HEK293 (cell line): ENCODE data around the gene PLOD2.

Experiments used
- CTCF ChIA-PET: fragments of 350-600 bp; formaldehyde crosslinking; extraction: SDS; loops from one replicate; lab custom pipeline; 2021; ENCODE audit warnings: antibody characterized with exemption; lab: Yijun Ruan, JAX
- POLR2A ChIA-PET: fragments of 300-600 bp; formaldehyde crosslinking; extraction: SDS; loops from one replicate; lab custom pipeline; 2020; ENCODE audit warnings: antibody characterized with exemption, inconsistent platforms; lab: Yijun Ruan, JAX
- H3K27ac ChIP-seq: fragments of 200-500 bp; sonication (Bioruptor generic); 2 replicates; pipeline ENCODE4 v1.5.1; 2014; ENCODE audit warnings: low read depth, low read length, control low read depth, inconsistent platforms; ENCODE audit errors: extremely low read depth
- H3K36me3 ChIP-seq, 2 experiments: fragments of 200-500 bp in 1 of 2; sonication (Bioruptor generic) in 1 of 2; 1 replicate in 1 of 2; 2 replicates in 1 of 2; pipeline ENCODE4 v1.5.1; 2014 to 2017; ENCODE audit warnings: inconsistent platforms in 2 of 2, low read length in 2 of 2; ENCODE audit not compliant: control insufficient read depth in 2 of 2, insufficient read depth in 1 of 2
- H3K4me1 ChIP-seq: fragments of 200-500 bp; sonication (Bioruptor generic); 2 replicates; pipeline ENCODE4 v1.5.1; 2014; ENCODE audit warnings: mild to moderate bottlenecking, low read length, inconsistent platforms; ENCODE audit not compliant: control insufficient read depth, insufficient read depth
- H3K4me3 ChIP-seq: 2 replicates; pipeline ENCODE4 v1.5.1; 2011; ENCODE audit warnings: low read depth, mild to moderate bottlenecking, control low read depth, low read length, moderate library complexity
- H3K9me3 ChIP-seq: fragments of 200-500 bp; sonication (Bioruptor generic); 2 replicates; pipeline ENCODE4 v1.5.1; 2014; ENCODE audit warnings: low read depth, low read length, inconsistent platforms; ENCODE audit not compliant: control insufficient read depth, insufficient read depth
- ATF2 ChIP-seq: fragments of 450-650 bp; formaldehyde crosslinking; IDR thresholded peaks from 2 replicates; pipeline ENCODE4 v1.5.1; 2016; ENCODE audit warnings: missing biosample characterization, missing genetic modification characterization, low read depth
- CTCF ChIP-seq: fragments of 450-650 bp; formaldehyde crosslinking; IDR thresholded peaks from 2 replicates; pipeline ENCODE4 v1.5.1; 2016; ENCODE audit warnings: missing biosample characterization, missing genetic modification characterization
- IKZF3 ChIP-seq: fragments of 450-650 bp; IDR thresholded peaks from 2 replicates; pipeline ENCODE4 v1.5.0; 2018; ENCODE audit warnings: missing biosample characterization, mild to moderate bottlenecking, missing genetic modification characterization, moderate library complexity
- KLF16 ChIP-seq: fragments of 450-650 bp; formaldehyde crosslinking; IDR thresholded peaks from 2 replicates; pipeline ENCODE4 v1.5.1; 2017; ENCODE audit warnings: missing biosample characterization, missing genetic modification characterization
- PRDM6 ChIP-seq: fragments of 450-650 bp; formaldehyde crosslinking; IDR thresholded peaks from 2 replicates; pipeline ENCODE4 v1.5.1; 2017; ENCODE audit warnings: missing biosample characterization, missing genetic modification characterization
- ZBTB48 ChIP-seq: fragments of 450-650 bp; formaldehyde crosslinking; IDR thresholded peaks from 2 replicates; pipeline ENCODE4 v1.5.1; 2016; ENCODE audit warnings: missing biosample characterization, missing genetic modification characterization
- ZFHX2 ChIP-seq: fragments of 450-650 bp; formaldehyde crosslinking; conservative IDR thresholded peaks from 2 replicates; pipeline ENCODE4 v1.5.1; 2016; ENCODE audit warnings: missing biosample characterization, missing genetic modification characterization
- ZFP41 ChIP-seq: fragments of 450-650 bp; formaldehyde crosslinking; IDR thresholded peaks from 2 replicates; pipeline ENCODE4 v1.5.1; 2016; ENCODE audit warnings: missing biosample characterization, missing genetic modification characterization, borderline replicate concordance
- ZNF132 ChIP-seq: fragments of 450-650 bp; formaldehyde crosslinking; IDR thresholded peaks from 2 replicates; pipeline ENCODE4 v1.5.1; 2017; ENCODE audit warnings: missing biosample characterization, missing genetic modification characterization, borderline replicate concordance
- ZNF146 ChIP-seq: fragments of 450-650 bp; formaldehyde crosslinking; IDR thresholded peaks from 2 replicates; pipeline ENCODE4 v1.5.1; 2016; ENCODE audit warnings: missing biosample characterization, missing genetic modification characterization
- ZNF174 ChIP-seq: fragments of 450-650 bp; formaldehyde crosslinking; IDR thresholded peaks from 2 replicates; pipeline ENCODE4 v1.5.0; 2017; ENCODE audit warnings: missing biosample characterization, mild to moderate bottlenecking, missing genetic modification characterization
- ZNF280D ChIP-seq: fragments of 450-650 bp; formaldehyde crosslinking; IDR thresholded peaks from 2 replicates; pipeline ENCODE4 v1.5.1; 2016; ENCODE audit warnings: missing biosample characterization, missing genetic modification characterization
- ZNF571 ChIP-seq: fragments of 450-650 bp; formaldehyde crosslinking; IDR thresholded peaks from 2 replicates; pipeline ENCODE4 v1.5.0; 2017; ENCODE audit warnings: missing biosample characterization, missing genetic modification characterization
- ZNF610 ChIP-seq: fragments of 450-650 bp; formaldehyde crosslinking; IDR thresholded peaks from 2 replicates; pipeline ENCODE4 v1.5.1; 2016; ENCODE audit warnings: missing biosample characterization, missing genetic modification characterization, borderline replicate concordance
- ZNF654 ChIP-seq: fragments of 450-650 bp; formaldehyde crosslinking; IDR thresholded peaks from 2 replicates; pipeline ENCODE4 v1.5.1; 2016; ENCODE audit warnings: low read depth, missing biosample characterization, missing genetic modification characterization
- ZNF76 ChIP-seq: fragments of 450-650 bp; formaldehyde crosslinking; IDR thresholded peaks from 2 replicates; pipeline ENCODE4; 2016; ENCODE audit warnings: low read depth, missing biosample characterization, missing genetic modification characterization, borderline replicate concordance
- ZNF776 ChIP-seq: fragments of 450-650 bp; formaldehyde crosslinking; IDR thresholded peaks from 2 replicates; pipeline ENCODE4 v1.5.0; 2017; ENCODE audit warnings: missing biosample characterization, missing genetic modification characterization, borderline replicate concordance
- ZNF785 ChIP-seq: fragments of 450-650 bp; formaldehyde crosslinking; IDR thresholded peaks from 2 replicates; pipeline ENCODE4 v1.5.1; 2016; ENCODE audit warnings: missing biosample characterization, missing genetic modification characterization
- ZNF837 ChIP-seq: fragments of 450-650 bp; formaldehyde crosslinking; IDR thresholded peaks from 2 replicates; pipeline ENCODE4 v1.5.1; 2016; ENCODE audit warnings: missing biosample characterization, missing genetic modification characterization
- ZSCAN5A ChIP-seq: fragments of 450-650 bp; formaldehyde crosslinking; IDR thresholded peaks from 2 replicates; pipeline ENCODE4 v1.5.1; 2016; ENCODE audit warnings: missing biosample characterization, missing genetic modification characterization

Gene PLOD2

GRCh38 chr3:146128179-146128578 is 32.8 kb downstream of the PLOD2 start:
- ChIA-PET CTCF (no interaction called here), POLR2A (interaction anchor here (0.6 kb wide), 1 partner anchor 49 kb away, joined by 3 read pairs; no protein-coding TSS in a partner anchor)
- no peak for TF ChIP-seq ZNF174
- no peak for TF ChIP-seq ZNF571 (tag by site-specific recombination)
- no peak for TF ChIP-seq ZNF654 (tag by site-specific recombination)
- no peak for TF ChIP-seq ZSCAN5A (tag by site-specific recombination)
- no peak for TF ChIP-seq KLF16 (tag by site-specific recombination)
- no peak for TF ChIP-seq ZNF785
- TF ChIP-seq ZFHX2 (tag by site-specific recombination) = no peak
- no peak for TF ChIP-seq ZNF146 (tag by site-specific recombination)
- TF ChIP-seq CTCF (tag by site-specific recombination) = no peak
- no peak for TF ChIP-seq ZNF132
- H3K4me1 ChIP-seq = peaks cover under 1% of the 10 kb centered on the region; the same call in 1 of the 2 replicates
- H3K4me3 ChIP-seq = no peak overlapping the region
- no peaks in the 10 kb centered on the region for H3K9me3 ChIP-seq
- H3K36me3 ChIP-seq = no peaks in the 10 kb centered on the region
- H3K27ac ChIP-seq = no peak overlapping the region

- ChIA-PET CTCF (no interaction called here), POLR2A (interaction anchor here (0.6 kb wide), 1 partner anchor 1088 kb away, joined by 3 read pairs; no protein-coding TSS in a partner anchor)
- no peaks in the 10 kb centered on the region for H3K4me1 ChIP-seq
- H3K9me3 ChIP-seq = no peaks in the 10 kb centered on the region
- no peak overlapping the region for H3K27ac ChIP-seq
- peaks cover under 1 to 11% of the 10 kb centered on the region in 2 experiments; a peak in 2 of 3 replicates for H3K36me3 ChIP-seq
- TF ChIP-seq IKZF3 (tag by site-specific recombination) (no peak), PRDM6 (tag by site-specific recombination) (peak; percentile 32; the same call in 1 of the 2 replicates)
- H3K4me3 ChIP-seq = no peak overlapping the region
Measured at GRCh38 chr3:146125951-146126350, 35.0 kb downstream of the PLOD2 start.

GRCh38 chr3:146124126-146124801 is 36.7 kb downstream of the PLOD2 start:
- Histone ChIP-seq H3K4me3 (no peak overlapping the region), H3K9me3 (no peaks in the 10 kb centered on the region), H3K4me1 (no peaks in the 10 kb centered on the region), H3K36me3 (peaks cover 4 to 17% of the 10 kb centered on the region in 2 experiments; a peak in 2 of 3 replicates), H3K27ac (no peak overlapping the region)
- POLR2A ChIA-PET = no interaction called here
- CTCF ChIA-PET = interaction anchor here (0.6 to 1.1 kb wide), 3 partner anchors 35 to 56 kb away, joined by 3 read pairs; no protein-coding TSS in a partner anchor
- TF ChIP-seq ZNF776 (tag by site-specific recombination) = no peak
- no peak for TF ChIP-seq ZNF280D (tag by site-specific recombination)
- TF ChIP-seq ZNF76 (tag by site-specific recombination) = no peak
- no peak for TF ChIP-seq ZNF837 (tag by site-specific recombination)
- TF ChIP-seq ZBTB48 (tag by site-specific recombination) = no peak
- TF ChIP-seq ZNF610 (tag by site-specific recombination) = no peak
- peak; percentile 88 for TF ChIP-seq ATF2
- no peak for TF ChIP-seq ZFP41
